ENCODE measurements around the gene SLC25A39. TPM values are rescaled to one million over a fixed set of nuclear protein-coding genes. Genes with fewer than 3 reads are reported as not detected.
"Not testable (repeated sequence)": the region's sequence is repeated elsewhere in the genome, so short reads cannot be mapped to it uniquely, and the experiment has no call there.

The SLC25A39 gene
- total RNA-seq = 60.0 TPM
- long read RNA-seq, transcript SLC25A39-202 (12 exons, 1,565 nt) = minor isoform, 62 of 404 reads
- long read RNA-seq, transcript SLC25A39-212 (12 exons, 1,542 nt) = minor isoform, 9 of 404 reads
- long read RNA-seq, transcript SLC25A39-201 (12 exons, 1,607 nt) = major isoform, 264 of 404 reads
- long read RNA-seq, transcript SLC25A39-203 (11 exons, 1,274 nt) = minor isoform, 7 of 404 reads
- long read RNA-seq, partial matches to known transcripts = 16 of 404 reads
- long read RNA-seq, other reads (novel, unspliced or antisense) = 45 of 404 reads

- DNase-seq (ENCODE audit: low spot score) = peak; percentile 99
These were observed at the start of gene SLC25A39 for GRCh38 chr17:44324571-44325275. TSS of gene SLC25A39 (minus strand) at chr17:44324823. CDS start at chr17:44323562, 1,261 bp downstream.

GRCh38 chr17:44372036-44372435 is 47.4 kb upstream of the SLC25A39 start:
- no peak for DNase-seq (ENCODE audit: low spot score)

GRCh38 chr17:44369414-44370023 is 44.9 kb upstream of the SLC25A39 start:
- not testable (repeated sequence) for DNase-seq (ENCODE audit: low spot score)

GRCh38 chr17:44368391-44369243 is 44.0 kb upstream of the SLC25A39 start:
- not testable (repeated sequence) for DNase-seq (ENCODE audit: low spot score)

- DNase-seq (ENCODE audit: low spot score) = no peak
These were observed 42.8 kb upstream of the SLC25A39 start for GRCh38 chr17:44367231-44367979.

GRCh38 chr17:44365051-44365450 is 40.4 kb upstream of the SLC25A39 start:
- not testable (repeated sequence) for DNase-seq (ENCODE audit: low spot score)

- no peak for DNase-seq (ENCODE audit: low spot score)
These were observed 39.1 kb upstream of the SLC25A39 start, which contains the start of gene FAM171A2 for GRCh38 chr17:44363613-44364159. TSS of gene FAM171A2 (minus strand) at chr17:44363853. CDS start at chr17:44363714, 139 bp downstream.

GRCh38 chr17:44362949-44363612 is 38.5 kb upstream of the SLC25A39 start:
- no peak for DNase-seq (ENCODE audit: low spot score)

GRCh38 chr17:44362459-44362948 is 37.9 kb upstream of the SLC25A39 start:
- DNase-seq (ENCODE audit: low spot score) = no peak

GRCh38 chr17:44361292-44362260 is 37.0 kb upstream of the SLC25A39 start:
- no peak for DNase-seq (ENCODE audit: low spot score)

GRCh38 chr17:44360826-44361225 is 36.2 kb upstream of the SLC25A39 start:
- DNase-seq (ENCODE audit: low spot score) = no peak

GRCh38 chr17:44360144-44360533 is 35.5 kb upstream of the SLC25A39 start:
- DNase-seq (ENCODE audit: low spot score) = no peak

- DNase-seq (ENCODE audit: low spot score) = no peak
These were observed 35.0 kb upstream of the SLC25A39 start for GRCh38 chr17:44359458-44360143.

GRCh38 chr17:44359006-44359405 is 34.4 kb upstream of the SLC25A39 start:
- DNase-seq (ENCODE audit: low spot score) = no peak

GRCh38 chr17:44358066-44358465 is 33.4 kb upstream of the SLC25A39 start:
- no peak for DNase-seq (ENCODE audit: low spot score)

- DNase-seq (ENCODE audit: low spot score) = no peak
These were observed 31.6 kb upstream of the SLC25A39 start for GRCh38 chr17:44356241-44356640.

- DNase-seq (ENCODE audit: low spot score) = no peak
These were observed 31.0 kb upstream of the SLC25A39 start for GRCh38 chr17:44355642-44356099.
